NCI-H1694 treated with DMSO at 0.1 percent for 48 hours (cell line): ENCODE measurements around the gene EYA2.
"Not testable (repeated sequence)": the region's sequence is repeated elsewhere in the genome, so short reads cannot be mapped to it uniquely, and the experiment has no call there.

Experiments
- DNase-seq: peaks from one replicate; lab custom pipeline; 2025; lab: John Stamatoyannopoulos, UW

Gene EYA2

DNA sequence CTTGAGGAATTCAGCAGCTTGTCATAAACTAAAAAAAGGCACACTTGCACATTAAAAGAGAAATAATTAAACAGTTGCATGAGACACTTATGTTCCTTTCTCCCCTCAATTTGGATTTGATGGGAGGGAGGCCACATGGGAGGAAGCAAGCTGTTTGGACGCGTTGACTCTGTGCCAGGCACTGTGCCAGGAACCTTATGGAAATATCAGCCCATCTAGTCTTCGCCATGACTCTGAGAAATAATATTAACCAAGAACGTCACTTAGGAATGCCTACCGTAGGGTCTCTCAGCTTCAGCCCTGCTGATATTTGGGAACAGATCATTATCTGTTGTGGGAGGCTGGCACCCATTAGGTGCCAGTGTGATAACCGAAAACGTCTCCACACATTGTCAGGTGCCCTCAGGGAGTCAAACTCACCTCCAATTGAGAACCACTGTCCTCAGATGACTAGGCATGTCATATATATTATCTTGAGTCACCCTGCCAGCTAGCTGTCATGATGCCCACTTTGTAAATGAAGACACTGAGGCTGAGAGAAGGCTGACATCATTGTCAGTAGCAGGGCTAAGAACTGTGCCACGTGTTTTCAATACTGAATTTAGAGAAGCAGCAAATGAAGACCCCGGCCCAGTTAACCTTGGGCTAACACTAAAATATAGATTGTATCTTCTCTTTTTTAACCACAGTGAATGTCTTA is 36.1 kb downstream of the EYA2 start:
- DNase-seq, result peak; percentile 6

DNA sequence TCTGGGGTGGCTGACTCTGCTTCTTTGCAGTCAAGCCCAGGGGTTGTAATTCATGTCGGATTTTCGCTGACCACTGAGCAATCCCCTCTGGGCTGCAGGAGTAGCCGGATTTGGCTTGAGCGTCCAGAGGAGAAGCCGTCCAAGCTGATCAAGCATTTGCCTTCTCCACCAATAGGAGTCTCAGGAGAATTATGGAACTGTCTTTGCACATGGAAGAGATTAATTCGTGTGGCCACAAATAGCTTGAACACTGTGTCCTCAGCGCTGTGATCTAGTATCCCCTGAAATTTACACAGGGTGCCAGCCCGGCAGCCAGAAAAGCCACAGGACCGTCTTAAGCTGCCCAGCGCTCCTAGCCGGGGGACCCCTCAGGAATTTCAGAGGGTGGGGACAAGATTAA is 37.1 kb downstream of the EYA2 start:
- no peak for DNase-seq

- not testable (repeated sequence) for DNase-seq
Measured at GRCh38 chr20:46932439-46932838, 37.8 kb downstream of the EYA2 start.

DNA sequence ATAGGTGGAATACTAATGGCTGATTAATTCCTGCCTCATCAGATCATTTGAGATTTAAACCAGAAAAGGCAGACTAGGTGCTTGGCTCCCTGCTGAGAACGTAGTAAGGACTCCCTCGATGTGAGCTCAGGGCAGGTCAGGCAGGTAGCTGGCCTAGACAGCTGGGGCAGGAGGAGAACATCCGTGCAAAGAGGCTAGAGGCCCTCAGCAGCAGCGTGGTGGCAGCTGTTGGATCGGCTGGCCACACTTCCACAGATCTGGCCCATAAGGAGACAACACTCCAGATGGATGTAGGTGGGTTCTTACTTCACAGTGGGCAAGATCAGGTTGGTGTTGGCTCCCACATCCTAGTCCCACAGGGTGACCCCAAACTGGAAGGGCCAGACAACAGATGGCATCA is 38.5 kb downstream of the EYA2 start:
- DNase-seq, result no peak

- no peak for DNase-seq
Measured at GRCh38 chr20:46934746-46935287, 40.2 kb downstream of the EYA2 start.

DNA sequence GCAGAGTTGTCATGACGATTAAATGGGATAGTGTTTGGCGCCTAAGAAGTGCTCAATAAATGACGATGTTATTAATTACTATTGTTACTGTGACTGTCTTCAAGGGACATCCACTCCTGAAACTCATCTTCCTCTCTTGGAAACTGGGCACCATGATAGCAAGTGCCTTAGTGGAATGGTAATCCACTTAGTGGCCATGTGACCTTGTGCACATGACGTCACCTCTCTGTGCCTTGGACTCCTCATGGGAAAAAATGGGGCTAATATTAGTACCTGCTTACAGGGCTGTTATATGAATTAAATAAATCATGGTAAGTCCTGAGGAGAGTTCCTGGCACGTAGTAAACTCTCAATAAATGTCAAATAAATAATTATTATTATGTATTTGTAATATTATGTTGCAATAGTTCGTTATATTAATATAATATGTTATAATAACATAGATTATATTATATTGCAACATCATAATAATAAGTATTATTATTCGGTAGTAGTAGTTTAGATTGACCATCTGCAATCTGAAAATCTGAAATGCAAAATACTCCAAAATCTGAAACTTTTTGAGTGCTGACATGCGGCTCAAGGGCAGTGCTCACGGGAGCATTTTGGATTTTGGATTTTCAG is 40.9 kb downstream of the EYA2 start:
- DNase-seq, result no peak

- DNase-seq, result no peak
Measured at GRCh38 chr20:46936415-46937156, 41.9 kb downstream of the EYA2 start.

DNA sequence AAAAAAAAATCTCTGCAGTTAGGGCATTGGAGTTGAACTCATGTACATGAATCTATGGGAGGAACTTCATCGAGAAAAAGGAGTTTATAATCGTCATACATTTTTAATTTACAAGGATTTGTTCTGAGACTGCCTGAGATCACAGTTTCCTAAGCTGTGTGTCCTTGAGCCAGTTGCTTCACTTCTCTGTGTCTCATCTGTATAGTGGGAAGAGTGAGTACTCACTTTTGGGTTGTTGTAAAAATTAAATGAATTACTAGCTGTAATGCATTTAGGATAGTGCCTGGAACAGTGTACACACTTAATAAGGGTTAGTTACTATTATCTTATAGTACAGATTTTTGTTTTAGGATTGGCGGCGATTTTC is 42.5 kb downstream of the EYA2 start:
- no peak for DNase-seq

DNA sequence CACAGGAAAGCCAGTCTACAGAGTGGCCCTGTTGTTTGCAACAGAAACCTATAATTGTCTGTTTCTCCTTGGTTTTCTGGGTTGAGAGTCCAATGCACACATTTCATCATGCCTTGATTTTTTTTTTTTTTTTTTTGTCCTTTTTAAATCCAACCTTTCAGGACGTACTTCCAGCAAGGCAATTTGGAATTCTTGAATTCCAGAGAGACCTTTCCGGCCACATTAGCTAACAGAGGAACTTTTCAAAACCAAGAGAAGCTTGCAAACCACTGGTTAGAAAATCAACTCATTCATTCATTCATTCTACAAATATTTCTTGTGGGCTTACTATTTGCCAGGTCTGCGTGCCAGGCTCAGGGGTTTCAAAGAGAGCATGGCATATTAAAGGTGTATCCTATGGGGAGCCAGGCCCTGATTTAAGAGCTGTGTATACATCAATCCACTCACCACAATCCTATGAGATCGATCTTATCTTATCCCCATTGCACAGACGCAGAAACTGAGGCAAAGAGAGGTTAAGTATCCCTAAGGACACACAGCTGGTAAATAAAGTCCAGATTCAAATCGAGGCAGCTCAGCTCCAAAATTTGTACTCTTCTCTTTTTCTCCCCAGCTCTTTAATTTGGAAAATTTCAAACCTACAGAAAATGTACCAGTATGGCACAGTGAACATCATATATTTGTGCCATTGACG is 43.0 kb downstream of the EYA2 start:
- DNase-seq, result no peak

DNA sequence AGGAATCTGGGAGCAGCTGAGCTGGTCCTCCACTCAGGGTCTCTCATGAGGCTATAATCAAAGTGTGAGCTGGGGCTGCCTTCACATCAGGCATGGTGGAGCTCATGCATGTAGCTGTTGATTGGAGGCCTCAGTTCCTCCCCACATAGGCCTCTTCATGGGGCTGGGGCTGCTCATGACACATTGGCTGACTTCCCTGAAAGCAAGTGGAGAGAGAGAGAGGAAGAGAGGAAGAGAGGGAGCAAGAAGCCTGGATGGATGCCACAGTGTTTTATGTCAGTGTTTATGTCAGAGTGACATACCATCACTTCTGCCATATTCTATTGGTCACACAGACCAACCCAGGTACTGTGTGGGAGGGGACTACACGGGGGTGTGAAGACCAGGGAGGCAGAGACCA is 43.8 kb downstream of the EYA2 start:
- no peak for DNase-seq

DNA sequence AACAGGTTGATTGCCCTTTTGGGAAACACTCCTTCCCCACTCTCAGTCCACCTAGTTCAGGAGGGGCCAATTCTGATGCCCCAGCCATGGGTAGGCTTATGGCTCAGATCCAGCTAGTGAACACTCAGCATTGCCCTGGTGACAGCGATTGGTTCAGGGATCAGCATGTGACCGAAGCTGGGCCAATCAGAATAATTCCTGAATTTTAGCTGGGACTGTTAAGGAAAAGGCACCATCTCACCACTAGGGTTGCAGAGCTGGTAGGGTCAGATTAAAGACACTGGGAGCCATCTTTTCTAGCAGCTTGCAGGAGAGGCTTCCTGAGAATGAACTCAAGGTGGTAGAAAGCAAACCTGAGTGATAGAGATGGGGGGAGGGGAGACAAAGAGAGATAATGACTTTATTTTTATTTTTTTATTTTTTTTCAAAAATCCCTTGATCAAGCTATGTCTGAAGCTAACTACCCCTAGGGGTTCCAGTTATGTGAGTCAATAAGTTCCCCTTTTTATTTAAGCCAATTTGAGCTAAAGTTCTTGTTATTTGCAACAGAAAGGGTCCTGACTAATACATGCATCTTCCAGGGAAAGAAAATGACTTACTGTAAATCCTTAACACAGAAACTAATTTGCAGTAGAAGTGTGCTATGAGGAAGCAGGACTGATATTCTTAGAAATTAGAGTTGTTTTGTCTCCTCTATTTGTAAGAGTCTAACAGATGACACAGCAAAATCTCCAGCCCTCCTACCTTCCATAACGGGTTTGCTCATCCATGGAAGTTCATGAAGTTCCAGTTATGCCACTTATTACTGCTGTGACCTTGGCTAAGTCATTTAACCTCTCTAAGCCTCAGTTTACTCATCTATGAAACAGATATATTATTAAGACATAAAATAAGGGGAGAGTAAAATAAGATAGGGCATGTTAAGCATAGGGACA is 44.7 kb downstream of the EYA2 start:
- no peak for DNase-seq

DNA sequence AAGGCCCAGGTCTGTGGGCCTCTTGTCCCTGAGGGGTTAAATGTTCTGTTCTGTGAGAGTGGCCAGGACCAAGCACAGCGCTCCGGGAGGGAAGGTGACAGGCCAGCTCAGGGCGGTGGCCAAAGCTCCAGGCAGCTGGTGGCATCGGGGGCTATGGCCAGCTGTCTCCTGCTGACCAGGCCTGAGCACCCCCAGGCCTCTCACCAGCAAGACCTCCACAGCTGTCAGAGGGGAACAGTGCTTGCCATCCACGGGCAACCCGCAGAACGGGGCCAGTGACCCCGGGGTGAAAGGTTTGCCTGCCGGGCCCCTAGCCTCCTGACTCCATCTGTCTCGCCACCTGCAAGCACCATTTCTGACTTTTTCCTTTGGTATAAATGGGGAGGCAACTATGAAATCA is 46.0 kb downstream of the EYA2 start:
- no peak for DNase-seq

DNA sequence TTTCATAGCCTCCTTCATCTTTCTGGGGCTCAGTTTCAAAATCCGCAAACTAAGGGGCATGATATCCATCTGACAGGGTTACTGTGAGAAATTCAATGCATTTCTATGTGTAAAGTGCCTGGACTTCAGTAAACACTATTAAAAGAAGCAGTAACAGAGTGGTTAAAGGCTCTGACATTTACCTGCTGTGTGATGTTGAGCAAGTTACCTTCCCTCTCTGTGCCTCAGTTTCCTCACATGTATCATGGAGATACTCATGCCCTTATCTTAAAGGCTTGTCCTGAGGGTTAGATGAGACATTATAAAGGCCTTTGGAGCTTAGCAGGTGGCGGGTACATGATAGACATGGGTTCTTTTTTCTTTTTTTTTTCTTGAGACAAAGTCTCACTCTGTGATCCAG is 46.8 kb downstream of the EYA2 start:
- DNase-seq, result no peak

GRCh38 chr20:46943861-46944591 is 49.4 kb downstream of the EYA2 start:
- no peak for DNase-seq

DNA sequence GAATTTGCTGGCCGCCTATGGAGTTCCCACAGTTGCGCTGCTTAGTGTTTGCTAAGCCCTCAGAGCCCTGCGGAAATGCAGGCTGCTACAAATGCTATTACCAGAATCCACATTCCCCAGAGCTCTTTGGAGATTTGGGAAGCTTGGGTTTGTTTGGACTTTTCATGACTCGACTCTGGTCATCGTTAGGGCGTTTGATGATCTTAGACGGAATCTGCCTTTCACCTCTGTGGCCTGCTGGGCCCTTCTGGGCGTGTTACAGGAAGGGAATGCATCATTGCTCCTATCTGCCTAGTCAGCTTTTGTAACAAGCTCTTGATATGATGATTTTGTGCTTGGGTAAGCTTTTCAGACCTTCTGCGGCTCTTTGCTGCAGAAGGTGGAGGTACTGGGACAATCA is 50.8 kb downstream of the EYA2 start:
- no peak for DNase-seq

- DNase-seq, result no peak
Measured at GRCh38 chr20:46946181-46946624, 51.6 kb downstream of the EYA2 start.

- DNase-seq, result no peak
Measured at GRCh38 chr20:46946796-46947195, 52.2 kb downstream of the EYA2 start.

DNA sequence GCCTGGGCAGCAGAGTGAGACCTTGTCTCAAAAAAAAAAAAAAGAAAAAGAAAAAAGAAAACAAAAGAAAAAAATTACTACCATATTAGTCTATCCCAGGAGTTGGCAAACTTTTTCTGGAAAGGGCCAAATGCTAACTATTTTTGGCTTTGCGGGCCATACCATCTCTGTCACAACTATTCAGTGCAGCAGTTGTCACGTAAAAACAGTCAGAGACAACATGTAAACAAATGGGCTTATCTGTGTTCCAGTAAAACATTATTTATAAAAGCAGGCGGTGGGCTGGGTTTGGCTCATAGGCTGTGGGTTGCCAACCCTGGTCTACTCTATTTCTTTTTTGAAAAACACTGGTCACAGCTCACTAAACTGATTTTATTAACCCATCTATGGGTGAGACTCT is 53.4 kb downstream of the EYA2 start:
- DNase-seq, result no peak

DNA sequence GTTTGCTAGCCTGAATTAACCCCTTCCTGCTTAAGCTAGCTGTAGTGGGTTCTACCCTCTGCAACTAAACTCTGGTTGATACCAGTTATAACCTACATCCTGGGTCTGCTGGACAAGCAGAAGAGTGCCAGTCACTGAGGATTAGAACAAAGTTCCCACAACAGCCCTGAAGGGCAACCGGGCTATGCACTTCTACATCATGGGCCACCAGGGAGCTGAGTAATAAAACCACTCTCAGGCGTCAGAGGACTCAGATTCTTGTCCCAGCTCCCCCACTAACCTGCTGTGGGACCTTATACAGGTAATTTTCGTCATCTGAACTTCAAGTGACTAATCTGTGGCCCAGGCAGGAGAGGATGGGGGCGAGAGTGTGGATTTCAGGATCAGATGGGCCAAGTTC is 56.8 kb downstream of the EYA2 start:
- DNase-seq, result no peak

- DNase-seq, result no peak
Measured at GRCh38 chr20:46951840-46952497, 57.3 kb downstream of the EYA2 start.
